PC-3 (cell line): ENCODE measurements around the gene SYNJ2.

Source experiments
- CTCF ChIP-seq: fragments of 300-600 bp; sonication (generic); conservative IDR thresholded peaks from 2 replicates; pipeline ENCODE4 v1.5.1; 2017; ENCODE audit warnings: antibody characterized with exemption, low read depth, mild to moderate bottlenecking, low read length
- EZH2 ChIP-seq: fragments of 300-600 bp; sonication (generic); IDR thresholded peaks from one replicate; pipeline ENCODE4 v1.6.1; 2017; ENCODE audit warnings: antibody characterized with exemption, mild to moderate bottlenecking, low read length; ENCODE audit not compliant: unreplicated experiment

DNA sequence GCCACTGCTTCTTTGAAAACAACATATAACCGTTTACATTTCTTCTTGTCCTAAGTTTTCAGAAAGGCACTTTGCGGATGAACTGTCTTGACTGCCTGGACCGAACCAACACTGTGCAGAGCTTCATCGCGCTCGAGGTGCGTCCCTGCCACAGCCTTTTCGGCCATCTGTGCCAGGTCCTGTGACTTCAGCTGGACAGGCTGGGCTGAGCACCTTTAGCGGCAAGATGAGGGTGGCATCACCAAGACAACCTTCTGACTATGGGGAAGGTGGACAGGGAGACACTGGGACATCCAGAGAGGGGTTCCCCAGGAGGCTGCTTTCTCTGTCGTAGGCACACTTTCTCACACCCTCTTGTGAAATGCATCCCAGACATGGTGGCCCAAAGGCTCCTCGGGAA lies 82.1 kb downstream of the SYNJ2 start:
- TF ChIP-seq CTCF (no peak), EZH2 (no peak)
